GM12878 (cell line): ENCODE results near the gene CSF1. TPM values are rescaled to one million over a fixed set of nuclear protein-coding genes. Genes with fewer than 3 reads are reported as not detected.

Experiments used
- ATAC-seq: fragments of 200-7000 bp; cut with Tn5 transposase; 3 replicates; pipeline ENCODE4 v1.9.1; 2020; ENCODE audit warnings: mild to moderate bottlenecking, moderate library complexity
- BruUV-seq: library from RNA; stranded (reverse); fragments of 400-500 nt; replicated peaks from 2 replicates; lab custom pipeline; 2021; lab: Mats Ljungman, UMichigan
- CTCF ChIA-PET: fragments of 300-600 bp; sonication (Branson Sonifier 250); formaldehyde crosslinking; extraction: SDS; loops from one replicate; lab custom pipeline; 2021; ENCODE audit warnings: inconsistent platforms; lab: Yijun Ruan, JAX
- POLR2A ChIA-PET: fragments of 350-600 bp; formaldehyde crosslinking; extraction: SDS; loops from one replicate; lab custom pipeline; 2021; ENCODE audit warnings: inconsistent platforms; lab: Charles Lee
- RAD21 ChIA-PET: fragments of 300-600 bp; sonication (Branson Sonifier 250); formaldehyde crosslinking; loops from one replicate; lab custom pipeline; 2023; ENCODE audit warnings: antibody characterized with exemption; ENCODE audit not compliant: unreplicated experiment; lab: Charles Lee
- SMC1A ChIA-PET: fragments of 300-600 bp; sonication (Branson Sonifier 250); formaldehyde crosslinking; loops from one replicate; lab custom pipeline; 2023; ENCODE audit not compliant: unreplicated experiment, uncharacterized antibody; lab: Charles Lee
- DNase-seq: peaks from one replicate; pipeline ENCODE4 v3.0.0-alpha.2; 2011; ENCODE audit warnings: low read depth, low spot score
- FAIRE-seq: peaks from 3 replicates; lab custom pipeline; 2011; peaks lifted over from hg19 to GRCh38; lab: Jason Lieb, UNC
- H2AFZ ChIP-seq: 2 replicates; pipeline ENCODE4 v1.6.0; 2011; ENCODE audit warnings: low read depth, low read length, control low read depth; ENCODE audit not compliant: control insufficient read depth
- H3K27ac ChIP-seq: 2 replicates; pipeline ENCODE4 v1.5.1; 2011; ENCODE audit warnings: control low read depth; ENCODE audit not compliant: control insufficient read depth, insufficient read depth
- H3K27me3 ChIP-seq, 2 experiments: replicated peaks in 1 of 2; 2 replicates each; pipeline versions ENCODE4 v1.6.0 to v1.6.1; 2011; ENCODE audit warnings: low read length in 1 of 2; ENCODE audit not compliant: control insufficient read depth in 2 of 2, insufficient read depth in 2 of 2
- H3K36me3 ChIP-seq, 2 experiments: 2 replicates each; pipeline ENCODE4 v1.5.1; 2011; ENCODE audit warnings: low read length in 1 of 2; ENCODE audit not compliant: control insufficient read depth in 2 of 2, insufficient read depth in 2 of 2
- H3K4me1 ChIP-seq: 2 replicates; pipeline ENCODE4 v1.6.1; 2011; ENCODE audit warnings: mild to moderate bottlenecking, low read length, moderate library complexity, mixed read lengths; ENCODE audit not compliant: control insufficient read depth, insufficient read depth
- H3K4me2 ChIP-seq: 2 replicates; pipeline ENCODE4 v1.6.0; 2011; ENCODE audit warnings: control low read depth; ENCODE audit not compliant: control insufficient read depth, insufficient read depth
- H3K4me3 ChIP-seq: fragments of 200-600 bp; sonication (generic); 2 replicates; pipeline ENCODE4 v1.5.1; 2016
- H3K79me2 ChIP-seq: 2 replicates; pipeline ENCODE4 v1.6.0; 2011; ENCODE audit warnings: low read length; ENCODE audit not compliant: control insufficient read depth, insufficient read depth
- H3K9ac ChIP-seq: 2 replicates; pipeline ENCODE4 v1.8.0; 2011; ENCODE audit warnings: low read length, control low read depth, mixed read lengths; ENCODE audit not compliant: control insufficient read depth, insufficient read depth
- H3K9me3 ChIP-seq: replicated peaks from 3 replicates; pipeline ENCODE4 v1.5.1; 2011; ENCODE audit warnings: mild to moderate bottlenecking, low read length; ENCODE audit not compliant: control insufficient read depth, insufficient read depth
- H4K20me1 ChIP-seq: 2 replicates; pipeline ENCODE4 v1.6.0; 2011; ENCODE audit not compliant: control insufficient read depth, insufficient read depth
- EED ChIP-seq: sonication (generic); IDR thresholded peaks from 2 replicates; pipeline ENCODE4 v1.6.1; 2016; ENCODE audit warnings: antibody characterized with exemption, low read depth
- FOS ChIP-seq: IDR thresholded peaks from 3 replicates; pipeline ENCODE4 v1.6.1; 2011; ENCODE audit warnings: borderline replicate concordance; ENCODE audit not compliant: insufficient read length; ENCODE audit errors: extremely low read depth
- FOXK2 ChIP-seq: fragments of 450-650 bp; IDR thresholded peaks from 2 replicates; pipeline ENCODE4 v1.6.1; 2017; ENCODE audit warnings: mild to moderate bottlenecking, moderate library complexity
- FOXM1 ChIP-seq: IDR thresholded peaks from 2 replicates; pipeline ENCODE4 v1.6.1; 2012; ENCODE audit warnings: low read depth, mild to moderate bottlenecking, inconsistent platforms, low read length, moderate library complexity
- IKZF1 ChIP-seq: fragments of 450-650 bp; conservative IDR thresholded peaks from 2 replicates; pipeline ENCODE4 v1.6.1; 2017; ENCODE audit warnings: antibody characterized with exemption, mild to moderate bottlenecking
- LARP7 ChIP-seq: fragments of 450-650 bp; IDR thresholded peaks from 2 replicates; pipeline ENCODE4 v1.6.1; 2017; ENCODE audit warnings: mild to moderate bottlenecking
- MEF2B ChIP-seq: fragments of 450-650 bp; IDR thresholded peaks from 2 replicates; pipeline ENCODE4 v1.6.1; 2018; ENCODE audit warnings: mild to moderate bottlenecking, moderate library complexity; ENCODE audit not compliant: partially characterized antibody, poor library complexity, severe bottlenecking
- MXI1 ChIP-seq: fragments of 150-350 bp; IDR thresholded peaks from 2 replicates; pipeline ENCODE4 v1.6.1; 2011; ENCODE audit warnings: low read depth, mild to moderate bottlenecking, inconsistent platforms, low read length, improper control_type of control experiment
- NR2F1 ChIP-seq: fragments of 450-650 bp; conservative IDR thresholded peaks from 2 replicates; pipeline ENCODE4 v1.6.1; 2017; ENCODE audit warnings: mild to moderate bottlenecking
- RAD51 ChIP-seq: fragments of 450-650 bp; IDR thresholded peaks from 2 replicates; pipeline ENCODE4 v1.6.1; 2016; ENCODE audit warnings: moderate library complexity, mild to moderate bottlenecking, inconsistent platforms
- ZZZ3 ChIP-seq: IDR thresholded peaks from 2 replicates; pipeline ENCODE4 v1.6.1; 2011; ENCODE audit warnings: low read depth; ENCODE audit not compliant: control insufficient read depth, insufficient read length
- WGBS: methylation state at CpG from one replicate; pipeline ENCODE4 v1.1.6; 2016; ENCODE audit warnings: low lambda C conversion rate; ENCODE audit not compliant: insufficient replicate concordance, insufficient coverage; ENCODE audit errors: missing lambda C conversion rate; 5-methylcytosine and 5-hydroxymethylcytosine counted together
- in situ Hi-C: fragments of 300-500 bp; cut with MboI; formaldehyde crosslinking; loops from 9 replicates; pipeline ENCODE4 v1.14.3; 2018; ENCODE audit warnings: mixed read lengths
- intact Hi-C: fragments of 100-400 bp; cut with micrococcal nuclease; formaldehyde crosslinking; loops from one replicate; pipeline ENCODE4 v1.14.2; 2022; ENCODE audit not compliant: unreplicated experiment
- polyA plus RNA-seq, 11 experiments: library from polyadenylated mRNA; depleted of rRNA in 4 of 11; unstranded in 6 of 11; stranded (reverse) in 5 of 11; fragments of >200 nt; fragmentation: Nextera tagmentation in 4 of 11; fragmentation: Illumina TruSeq in 1 of 11; extraction: Ambion mirVana in 4 of 11; extraction: Trizol in 1 of 11; gene quantifications; 1 replicate in 1 of 11; 2 replicates in 10 of 11; pipeline versions ENCODE4 v1.2.1 to v1.2.3, GENCODE V29; 2011 to 2016; ENCODE audit warnings: inconsistent platforms in 2 of 11, missing spikeins in 2 of 11, low read depth in 1 of 11
- total RNA-seq, 4 experiments: library from RNA; depleted of rRNA in 3 of 4; stranded (reverse); fragments of >200 nt in 3 of 4; fragmentation: Illumina TruSeq in 1 of 4; extraction: Trizol in 1 of 4; gene quantifications; 2 replicates each; pipeline versions ENCODE4 v1.2.1 to v1.2.3, GENCODE V29; 2013 to 2021
- TF ChIP-seq, protein P1 (sequence below): fragments of 450-650 bp; formaldehyde crosslinking; IDR thresholded peaks from 2 replicates; pipeline ENCODE4 v1.4.0; 2022; ENCODE audit warnings: mild to moderate bottlenecking, moderate library complexity
- TF ChIP-seq, protein P2 (sequence below): IDR thresholded peaks from 2 replicates; pipeline ENCODE4 v1.6.1; 2012; ENCODE audit warnings: low read depth, low read length, improper control_type of control experiment
- TF ChIP-seq, protein P3 (sequence below): fragments of 450-650 bp; IDR thresholded peaks from 2 replicates; pipeline ENCODE4 v1.6.1; 2017; ENCODE audit warnings: low read depth, mild to moderate bottlenecking, moderate library complexity

Gene CSF1
- total and polyA plus RNA-seq, 10 of the 15 experiments (the other 5 are each of a cell fraction or from before 2014, with no cell fraction given), result 1.2 to 32.4 (median 13.0) TPM

DNA sequence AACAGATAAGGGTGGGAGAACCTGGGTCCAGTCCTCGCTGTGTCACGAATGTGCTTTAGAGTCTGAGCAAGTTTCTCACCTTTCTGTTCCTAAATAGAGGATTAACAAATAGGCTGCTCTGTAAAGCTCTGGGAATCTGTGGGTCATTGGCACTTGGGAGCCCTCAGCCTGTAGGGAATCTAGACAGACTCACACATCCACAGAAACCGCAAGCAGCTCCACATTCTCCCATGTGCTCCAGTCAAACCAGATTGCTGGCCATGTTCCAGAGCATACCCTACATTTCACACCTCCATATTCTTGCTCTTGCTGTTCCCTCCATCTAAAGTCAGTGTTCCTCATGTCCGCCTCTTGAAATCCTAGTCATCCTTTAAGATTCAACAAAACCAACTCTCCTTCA lies 66.1 kb downstream of the CSF1 start (continued):
- no peak for TF ChIP-seq IKZF1
- TF ChIP-seq FOS, result no peak
- TF ChIP-seq FOXK2, result no peak
- no peak for TF ChIP-seq EED
- TF ChIP-seq, protein P1, sequence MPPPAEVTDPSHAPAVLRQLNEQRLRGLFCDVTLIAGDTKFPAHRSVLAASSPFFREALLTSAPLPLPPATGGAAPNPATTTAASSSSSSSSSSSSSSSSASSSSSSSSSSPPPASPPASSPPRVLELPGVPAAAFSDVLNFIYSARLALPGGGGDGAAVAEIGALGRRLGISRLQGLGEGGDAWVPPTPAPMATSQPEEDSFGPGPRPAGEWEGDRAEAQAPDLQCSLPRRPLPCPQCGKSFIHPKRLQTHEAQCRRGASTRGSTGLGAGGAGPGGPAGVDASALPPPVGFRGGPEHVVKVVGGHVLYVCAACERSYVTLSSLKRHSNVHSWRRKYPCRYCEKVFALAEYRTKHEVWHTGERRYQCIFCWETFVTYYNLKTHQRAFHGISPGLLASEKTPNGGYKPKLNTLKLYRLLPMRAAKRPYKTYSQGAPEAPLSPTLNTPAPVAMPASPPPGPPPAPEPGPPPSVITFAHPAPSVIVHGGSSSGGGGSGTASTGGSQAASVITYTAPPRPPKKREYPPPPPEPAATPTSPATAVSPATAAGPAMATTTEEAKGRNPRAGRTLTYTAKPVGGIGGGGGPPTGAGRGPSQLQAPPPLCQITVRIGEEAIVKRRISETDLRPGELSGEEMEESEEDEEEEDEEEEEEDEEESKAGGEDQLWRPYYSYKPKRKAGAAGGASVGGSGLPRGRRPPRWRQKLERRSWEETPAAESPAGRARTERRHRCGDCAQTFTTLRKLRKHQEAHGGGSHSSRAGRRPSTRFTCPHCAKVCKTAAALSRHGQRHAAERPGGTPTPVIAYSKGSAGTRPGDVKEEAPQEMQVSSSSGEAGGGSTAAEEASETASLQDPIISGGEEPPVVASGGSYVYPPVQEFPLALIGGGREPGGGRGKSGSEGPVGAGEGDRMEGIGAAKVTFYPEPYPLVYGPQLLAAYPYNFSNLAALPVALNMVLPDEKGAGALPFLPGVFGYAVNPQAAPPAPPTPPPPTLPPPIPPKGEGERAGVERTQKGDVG (CRISPR knock-in tag), result no peak

GRCh38 chr1:109977225-109977624 lies 66.6 kb downstream of the CSF1 start:
- Histone ChIP-seq H3K36me3 (no peaks in the 10 kb centered on the region), H3K4me2 (no peak overlapping the region), H3K9ac (no peak overlapping the region), H2AFZ (no peak overlapping the region), H4K20me1 (no peaks in the 10 kb centered on the region), H3K9me3 (no peaks in the 10 kb centered on the region; the same call in 2 of the 3 replicates), H3K27me3 (no peaks in the 10 kb centered on the region; a peak in 2 of 4 replicates), H3K27ac (no peak overlapping the region)
- BruUV-seq, result no TSS peak
- 45% methylated on average over 8 of the region's 8 CpGs for WGBS
- RAD21 ChIA-PET, result interaction anchor here (15.4 kb wide), 1 partner anchor 200 kb away, joined by 390 read pairs; no protein-coding TSS in a partner anchor
- no peak for ATAC-seq
- POLR2A ChIA-PET, result no interaction called here
- intact Hi-C loops (no loop called here), in situ Hi-C loops (no loop called here)
- CTCF ChIA-PET, result interaction anchor here (16.8 kb wide), 1 partner anchor 195 kb away, joined by 759 read pairs; no protein-coding TSS in a partner anchor
- no peak for TF ChIP-seq NR2F1
- no peak for TF ChIP-seq MEF2B
- no peak for TF ChIP-seq LARP7
- TF ChIP-seq, protein P2, sequence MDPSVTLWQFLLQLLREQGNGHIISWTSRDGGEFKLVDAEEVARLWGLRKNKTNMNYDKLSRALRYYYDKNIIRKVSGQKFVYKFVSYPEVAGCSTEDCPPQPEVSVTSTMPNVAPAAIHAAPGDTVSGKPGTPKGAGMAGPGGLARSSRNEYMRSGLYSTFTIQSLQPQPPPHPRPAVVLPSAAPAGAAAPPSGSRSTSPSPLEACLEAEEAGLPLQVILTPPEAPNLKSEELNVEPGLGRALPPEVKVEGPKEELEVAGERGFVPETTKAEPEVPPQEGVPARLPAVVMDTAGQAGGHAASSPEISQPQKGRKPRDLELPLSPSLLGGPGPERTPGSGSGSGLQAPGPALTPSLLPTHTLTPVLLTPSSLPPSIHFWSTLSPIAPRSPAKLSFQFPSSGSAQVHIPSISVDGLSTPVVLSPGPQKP, result no peak
- TF ChIP-seq ZZZ3, result no peak
- TF ChIP-seq, protein P3, sequence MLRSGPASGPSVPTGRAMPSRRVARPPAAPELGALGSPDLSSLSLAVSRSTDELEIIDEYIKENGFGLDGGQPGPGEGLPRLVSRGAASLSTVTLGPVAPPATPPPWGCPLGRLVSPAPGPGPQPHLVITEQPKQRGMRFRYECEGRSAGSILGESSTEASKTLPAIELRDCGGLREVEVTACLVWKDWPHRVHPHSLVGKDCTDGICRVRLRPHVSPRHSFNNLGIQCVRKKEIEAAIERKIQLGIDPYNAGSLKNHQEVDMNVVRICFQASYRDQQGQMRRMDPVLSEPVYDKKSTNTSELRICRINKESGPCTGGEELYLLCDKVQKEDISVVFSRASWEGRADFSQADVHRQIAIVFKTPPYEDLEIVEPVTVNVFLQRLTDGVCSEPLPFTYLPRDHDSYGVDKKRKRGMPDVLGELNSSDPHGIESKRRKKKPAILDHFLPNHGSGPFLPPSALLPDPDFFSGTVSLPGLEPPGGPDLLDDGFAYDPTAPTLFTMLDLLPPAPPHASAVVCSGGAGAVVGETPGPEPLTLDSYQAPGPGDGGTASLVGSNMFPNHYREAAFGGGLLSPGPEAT, result no peak
- TF ChIP-seq MXI1, result no peak
- TF ChIP-seq FOXM1, result no peak
- no peak for TF ChIP-seq RAD51
- TF ChIP-seq, all 136 proteins: peak for 0
- SMC1A ChIA-PET, result interaction anchor here (0.6 to 13.9 kb wide), 3 partner anchors 53 to 328 kb away, joined by 3 to 431 read pairs (median 3); no protein-coding TSS in a partner anchor
- H3K4me3 ChIP-seq, result no peak overlapping the region
- no peaks in the 10 kb centered on the region for H3K79me2 ChIP-seq
- no peak for DNase-seq
- no peaks in the 10 kb centered on the region for H3K4me1 ChIP-seq
- FAIRE-seq, result no peak
